Measurements from ENCODE around the gene RASA3. TPM values are rescaled to one million over a fixed set of nuclear protein-coding genes. Genes with fewer than 3 reads are reported as not detected.
A peak's percentile ranks its signal among the peaks of the same experiment; 100 is the strongest.

RASA3 gene
- total RNA-seq, 1 donor from 2014 or later, result 9.3 TPM

- Mint-ChIP-seq H3K27me3 (peaks cover 6% of the 10 kb centered on the region), H3K4me1 (ENCODE audit: unreplicated experiment) (peaks cover 18% of the 10 kb centered on the region), H3K27ac (no peak overlapping the region), H3K4me3 (no peak overlapping the region), H3K36me3 (no peaks in the 10 kb centered on the region), H3K9me3 (no peaks in the 10 kb centered on the region)
- no peak for DNase-seq (ENCODE audit: extremely low spot score, unreplicated experiment)
- no peak for TF ChIP-seq CTCF (conservative IDR thresholded peaks at IDR 0.05)
Measured at GRCh38 chr13:114102521-114103288, 29.7 kb downstream of the RASA3 start.

- Mint-ChIP-seq H3K9me3 (no peaks in the 10 kb centered on the region), H3K27me3 (peaks cover 6% of the 10 kb centered on the region), H3K4me1 (ENCODE audit: unreplicated experiment) (peaks cover 24% of the 10 kb centered on the region), H3K4me3 (no peak overlapping the region), H3K27ac (no peak overlapping the region), H3K36me3 (no peaks in the 10 kb centered on the region)
- no peak for DNase-seq (ENCODE audit: extremely low spot score, unreplicated experiment)
- TF ChIP-seq CTCF (conservative IDR thresholded peaks at IDR 0.05), result no peak
Measured at GRCh38 chr13:114102131-114102520, 30.3 kb downstream of the RASA3 start.

GRCh38 chr13:114101358-114102130, 30.9 kb downstream of the RASA3 start:
- Mint-ChIP-seq H3K4me3 (no peak overlapping the region), H3K36me3 (no peaks in the 10 kb centered on the region), H3K4me1 (ENCODE audit: unreplicated experiment) (peaks cover 30% of the 10 kb centered on the region), H3K9me3 (no peaks in the 10 kb centered on the region), H3K27ac (no peak overlapping the region), H3K27me3 (peaks cover 9% of the 10 kb centered on the region)
- TF ChIP-seq CTCF (conservative IDR thresholded peaks at IDR 0.05), result no peak
- DNase-seq (ENCODE audit: extremely low spot score, unreplicated experiment), result no peak

- TF ChIP-seq CTCF (conservative IDR thresholded peaks at IDR 0.05), result no peak
Measured at GRCh38 chr13:114100446-114101357, 31.7 kb downstream of the RASA3 start.

GRCh38 chr13:114099918-114100445, 32.4 kb downstream of the RASA3 start:
- no peak for DNase-seq (ENCODE audit: extremely low spot score, unreplicated experiment)
- Mint-ChIP-seq H3K27me3 (peaks cover 3% of the 10 kb centered on the region), H3K27ac (peak overlapping the region; percentile 92), H3K4me1 (ENCODE audit: unreplicated experiment) (peaks cover 24% of the 10 kb centered on the region), H3K36me3 (no peaks in the 10 kb centered on the region), H3K9me3 (no peaks in the 10 kb centered on the region), H3K4me3 (peak overlapping the region; percentile 81)
- TF ChIP-seq CTCF (conservative IDR thresholded peaks at IDR 0.05), result no peak

More at GRCh38 chr13:114100446-114101357, 31.7 kb downstream of the RASA3 start:
- no peak overlapping the region for H3K4me3 Mint-ChIP-seq
- no peaks in the 10 kb centered on the region for H3K36me3 Mint-ChIP-seq
- peaks cover 4% of the 10 kb centered on the region for H3K27me3 Mint-ChIP-seq
- H3K27ac Mint-ChIP-seq, result peak overlapping the region; percentile 92
- no peak for DNase-seq (ENCODE audit: extremely low spot score, unreplicated experiment)
- no peaks in the 10 kb centered on the region for H3K9me3 Mint-ChIP-seq
- H3K4me1 Mint-ChIP-seq (ENCODE audit: unreplicated experiment), result peaks cover 28% of the 10 kb centered on the region
